GM12872 (cell line): Measurements from ENCODE around the gene SNURF.

Experiments
- TF ChIP-seq, protein P1 (sequence below): IDR thresholded peaks from 3 replicates; pipeline ENCODE4 v1.5.1; 2011; ENCODE audit warnings: low read depth, mild to moderate bottlenecking, low read length, moderate library complexity; ENCODE audit not compliant: insufficient read depth

SNURF gene

DNA sequence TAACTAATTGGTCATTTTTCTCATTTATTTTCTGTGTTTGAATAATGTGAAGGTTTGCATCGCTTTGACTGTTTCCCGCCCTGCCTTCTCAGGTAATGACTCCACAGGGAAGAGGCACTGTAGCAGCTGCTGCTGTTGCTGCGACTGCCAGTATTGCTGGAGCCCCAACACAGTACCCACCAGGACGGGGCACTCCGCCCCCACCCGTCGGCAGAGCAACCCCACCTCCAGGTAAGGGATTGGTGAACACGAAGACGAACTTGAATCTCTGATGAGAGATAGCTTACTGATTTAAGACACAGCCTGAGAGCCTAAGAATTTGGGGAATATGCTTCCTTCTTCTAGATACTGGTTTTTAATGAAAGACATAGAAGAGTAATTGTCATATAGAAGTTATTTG, 22.9 kb downstream of the SNURF start:
- TF ChIP-seq, protein P1, sequence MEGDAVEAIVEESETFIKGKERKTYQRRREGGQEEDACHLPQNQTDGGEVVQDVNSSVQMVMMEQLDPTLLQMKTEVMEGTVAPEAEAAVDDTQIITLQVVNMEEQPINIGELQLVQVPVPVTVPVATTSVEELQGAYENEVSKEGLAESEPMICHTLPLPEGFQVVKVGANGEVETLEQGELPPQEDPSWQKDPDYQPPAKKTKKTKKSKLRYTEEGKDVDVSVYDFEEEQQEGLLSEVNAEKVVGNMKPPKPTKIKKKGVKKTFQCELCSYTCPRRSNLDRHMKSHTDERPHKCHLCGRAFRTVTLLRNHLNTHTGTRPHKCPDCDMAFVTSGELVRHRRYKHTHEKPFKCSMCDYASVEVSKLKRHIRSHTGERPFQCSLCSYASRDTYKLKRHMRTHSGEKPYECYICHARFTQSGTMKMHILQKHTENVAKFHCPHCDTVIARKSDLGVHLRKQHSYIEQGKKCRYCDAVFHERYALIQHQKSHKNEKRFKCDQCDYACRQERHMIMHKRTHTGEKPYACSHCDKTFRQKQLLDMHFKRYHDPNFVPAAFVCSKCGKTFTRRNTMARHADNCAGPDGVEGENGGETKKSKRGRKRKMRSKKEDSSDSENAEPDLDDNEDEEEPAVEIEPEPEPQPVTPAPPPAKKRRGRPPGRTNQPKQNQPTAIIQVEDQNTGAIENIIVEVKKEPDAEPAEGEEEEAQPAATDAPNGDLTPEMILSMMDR: no peak

DNA sequence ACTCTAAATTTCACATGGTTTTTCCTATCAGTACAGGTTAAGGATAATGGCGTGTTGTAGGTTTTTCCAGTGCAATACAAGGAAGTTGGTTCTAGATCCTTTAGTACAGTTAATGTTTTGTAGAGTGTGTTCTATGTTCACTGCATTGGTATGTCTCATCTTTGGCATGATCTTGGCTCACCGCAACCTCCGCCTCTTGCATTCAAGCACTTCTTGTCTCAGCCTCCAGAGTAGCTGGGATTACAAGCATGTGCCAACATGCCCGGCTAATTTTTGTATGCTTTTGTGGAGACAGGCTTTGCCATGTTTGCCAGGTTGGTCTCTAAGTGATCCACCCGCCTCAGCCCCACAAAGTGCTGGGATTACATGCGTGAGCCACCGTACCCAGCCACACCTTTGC, 30.4 kb downstream of the SNURF start:
- TF ChIP-seq, protein P1: no peak

DNA sequence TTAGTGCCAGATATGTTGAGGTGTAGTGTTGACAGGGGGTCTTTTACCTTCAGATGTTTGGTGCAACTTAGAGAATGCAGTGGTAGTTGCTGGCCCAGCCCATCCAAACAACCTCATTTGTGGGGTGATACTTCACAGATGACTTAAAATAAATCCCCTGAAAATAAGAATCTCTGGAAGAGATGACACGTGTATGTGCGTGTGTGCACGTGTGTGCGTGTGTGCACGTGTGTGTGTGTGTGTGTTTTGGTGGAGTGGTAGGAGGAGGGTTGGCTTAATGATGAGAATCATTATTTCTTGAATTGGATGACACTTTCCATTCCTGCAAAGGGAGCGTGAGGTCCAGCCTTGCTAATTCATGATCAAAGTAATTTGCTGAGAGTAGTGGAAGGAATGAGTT, 31.9 kb downstream of the SNURF start:
- TF ChIP-seq, protein P1: no peak
